GM18909 (cell line): ENCODE data around the gene ZNF586.
"Not testable (repeated sequence)": the region's sequence is repeated elsewhere in the genome, so short reads cannot be mapped to it uniquely, and the experiment has no call there.

ENCODE experiments used
- ATAC-seq: cut with Tn5 transposase; IDR thresholded peaks from one replicate; pipeline ENCODE4 v1.9.1; 2021; ENCODE audit warnings: mild to moderate bottlenecking; ENCODE audit not compliant: unreplicated experiment, poor library complexity

The ZNF586 gene

GRCh38 chr19:57820599-57820998 is 51.1 kb downstream of the ZNF586 start:
- no peak for ATAC-seq

- not testable (repeated sequence) for ATAC-seq
Measured at GRCh38 chr19:57821095-57821494, 51.6 kb downstream of the ZNF586 start.

- ATAC-seq: not testable (repeated sequence)
Measured at GRCh38 chr19:57821501-57821900, 52.0 kb downstream of the ZNF586 start.

GRCh38 chr19:57823155-57823554 is 53.7 kb downstream of the ZNF586 start:
- not testable (repeated sequence) for ATAC-seq

- not testable (repeated sequence) for ATAC-seq
Measured at GRCh38 chr19:57823608-57824007, 54.1 kb downstream of the ZNF586 start.

GRCh38 chr19:57825511-57825910 is 56.0 kb downstream of the ZNF586 start:
- no peak for ATAC-seq

- ATAC-seq: no peak
Measured at GRCh38 chr19:57829316-57829715, 59.8 kb downstream of the ZNF586 start.

GRCh38 chr19:57830071-57830602 is 60.7 kb downstream of the ZNF586 start, which contains the start of gene ZNF587B:
ZNF587B (plus strand) TSS chr19:57830299; CDS start chr19:57830529, 230 bp downstream.
- no peak for ATAC-seq
